Glutamatergic neuron (in vitro differentiated cells): Measurements from ENCODE around the gene ERCC2. TPM values are rescaled to one million over a fixed set of nuclear protein-coding genes. Genes with fewer than 3 reads are reported as not detected.

Experiments used
- DNase-seq: peaks from one replicate; pipeline ENCODE4 v3.0.0; 2022
- H3K27ac Mint-ChIP-seq: one replicate; pipeline ENCODE4 v1.8.0; 2020; ENCODE audit warnings: mild to moderate bottlenecking, mixed read lengths, inconsistent platforms; ENCODE audit not compliant: unreplicated experiment
- H3K27me3 Mint-ChIP-seq: one replicate; pipeline ENCODE4 v1.8.0; 2020; ENCODE audit warnings: mild to moderate bottlenecking, moderate library complexity, mixed read lengths, inconsistent platforms; ENCODE audit not compliant: unreplicated experiment
- H3K36me3 Mint-ChIP-seq: one replicate; pipeline ENCODE4 v1.8.0; 2020; ENCODE audit warnings: mild to moderate bottlenecking, mixed read lengths, inconsistent platforms; ENCODE audit not compliant: unreplicated experiment
- H3K4me1 Mint-ChIP-seq: one replicate; pipeline ENCODE4 v1.8.0; 2020; ENCODE audit warnings: mild to moderate bottlenecking, low read depth, mixed read lengths, inconsistent platforms; ENCODE audit not compliant: unreplicated experiment
- H3K4me3 Mint-ChIP-seq: one replicate; pipeline ENCODE4 v1.8.0; 2020; ENCODE audit warnings: mild to moderate bottlenecking, mixed read lengths, inconsistent platforms; ENCODE audit not compliant: unreplicated experiment
- H3K9me3 Mint-ChIP-seq: one replicate; pipeline ENCODE4 v1.8.0; 2020; ENCODE audit warnings: mild to moderate bottlenecking, moderate library complexity, mixed read lengths, inconsistent platforms; ENCODE audit not compliant: unreplicated experiment
- CTCF ChIP-seq: fragments of 200-600 bp; sonication (generic); IDR thresholded peaks from one replicate; pipeline ENCODE4 v1.5.0; 2021; ENCODE audit not compliant: partially characterized antibody, unreplicated experiment
- total RNA-seq: library from RNA; stranded (reverse); fragmentation: NEBNext Ultra II Directional; extraction: Animal tissue kit (Norgen Biotek cat#: 25700); gene quantifications from one replicate; pipeline ENCODE4 v1.2.1, GENCODE V29; 2021; ENCODE audit not compliant: unreplicated experiment

Gene ERCC2
- total RNA-seq, 1 donor from 2014 or later: 52.9 TPM

- Mint-ChIP-seq H3K9me3 (peaks cover 12% of the 10 kb centered on the region), H3K36me3 (no peaks in the 10 kb centered on the region), H3K4me3 (no peak overlapping the region), H3K27ac (no peak overlapping the region), H3K4me1 (no peaks in the 10 kb centered on the region), H3K27me3 (peaks cover 12% of the 10 kb centered on the region)
- no peak for DNase-seq
- TF ChIP-seq CTCF: no peak
Observed at GRCh38 chr19:45302416-45302815, 68.0 kb downstream of the ERCC2 start.

Other genes with a start within 250 kb of the ERCC2 start
- gene NKPD1, start 209.6 kb downstream of the ERCC2 start, total RNA-seq: 1.2 TPM
- gene TRAPPC6A, start 192.3 kb downstream of the ERCC2 start, total RNA-seq: 31.6 TPM
- 8.1 TPM for gene BLOC1S3, start 191.8 kb downstream of the ERCC2 start, total RNA-seq
- gene EXOC3L2, start 125.2 kb downstream of the ERCC2 start, total RNA-seq: not detected
- gene MARK4, start 119.3 kb downstream of the ERCC2 start, total RNA-seq: 110 TPM
- gene CKM, start 47.7 kb downstream of the ERCC2 start, total RNA-seq: 0.42 TPM
- gene KLC3, start 29.8 kb downstream of the ERCC2 start, total RNA-seq: not detected
- 0.93 TPM for gene PPP1R13L, start 34.5 kb upstream of the ERCC2 start, total RNA-seq
- 4.3 TPM for gene POLR1G, start 36.1 kb upstream of the ERCC2 start, total RNA-seq
- 65.7 TPM for gene ERCC1, start 53.3 kb upstream of the ERCC2 start, total RNA-seq
- gene FOSB, start 97.4 kb upstream of the ERCC2 start, total RNA-seq: not detected
- gene RTN2, start 126.5 kb upstream of the ERCC2 start, total RNA-seq: 179 TPM
- gene PPM1N, start 127.9 kb upstream of the ERCC2 start, total RNA-seq: 6.6 TPM
- gene VASP, start 136.9 kb upstream of the ERCC2 start, total RNA-seq: 73.6 TPM
- gene OPA3, start 214.2 kb upstream of the ERCC2 start, total RNA-seq: 10.5 TPM
- not detected for gene GPR4, start 231.6 kb upstream of the ERCC2 start, total RNA-seq